Measurements from ENCODE around the gene DOCK2. TPM values are rescaled to one million over a fixed set of nuclear protein-coding genes. Genes with fewer than 3 reads are reported as not detected.

DOCK2 gene
- total and polyA plus RNA-seq, 9 of the 15 experiments (the other 6 are each of a cell fraction or from before 2014, with no cell fraction given) = 4.5 to 42.6 (median 20.5) TPM

DNA sequence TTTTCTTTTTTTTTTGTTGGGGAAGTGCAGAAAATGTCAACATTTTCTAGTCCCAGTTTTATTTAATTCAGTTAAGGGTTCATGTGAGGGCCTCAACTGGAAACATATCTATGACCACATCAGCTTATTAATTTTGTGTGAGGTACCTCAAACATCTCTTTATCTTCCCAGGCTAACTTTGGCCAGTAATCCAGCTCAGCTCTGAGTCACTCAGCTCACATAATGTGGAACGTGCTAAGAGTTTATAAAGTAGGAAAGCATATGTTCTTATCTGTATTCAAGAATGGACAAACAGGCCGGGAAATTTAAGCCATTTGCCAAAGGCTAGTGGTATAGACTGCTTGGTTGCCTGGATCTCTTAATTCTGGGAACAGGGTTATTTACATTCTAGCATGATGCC is 224.9 kb downstream of the DOCK2 start:
- intact Hi-C loops (cut with micrococcal nuclease) = no loop called here
- Histone ChIP-seq H3K79me2 (ENCODE audit: control insufficient read depth, insufficient read depth, low read length) (no peaks in the 10 kb centered on the region), H2AFZ (ENCODE audit: low read depth, low read length) (no peak overlapping the region), H3K36me3 (ENCODE audit: control insufficient read depth, insufficient read depth, low read length) (no peaks in the 10 kb centered on the region), H3K9me3 (replicated peaks; ENCODE audit: control insufficient read depth, insufficient read depth, low read depth, low read length) (no peaks in the 10 kb centered on the region), H3K9me1 (ENCODE audit: control insufficient read depth, insufficient read depth, low read length) (no peaks in the 10 kb centered on the region), H3K4me1 (replicated peaks in 1 of 2; ENCODE audit: control insufficient read depth in 2 of 2, insufficient read depth in 2 of 2, low read length in 2 of 2) (no peaks in the 10 kb centered on the region), H3K27me3 (ENCODE audit: control insufficient read depth in 2 of 2, insufficient read depth in 2 of 2, low read length in 2 of 2) (no peaks in the 10 kb centered on the region; a peak in 1 of 5 replicates), H3K4me3 (no peak overlapping the region), H3K27ac (ENCODE audit: extremely low read depth, low read depth, low read length) (no peak overlapping the region), H3K9ac (ENCODE audit: insufficient read depth in 1 of 2, low read depth in 2 of 2, low read length in 2 of 2) (no peak overlapping the region), H3K4me2 (ENCODE audit: insufficient read depth, low read length) (no peak overlapping the region), H4K20me1 (replicated peaks; ENCODE audit: control insufficient read depth, insufficient read depth, low read length) (no peaks in the 10 kb centered on the region)
- in situ Hi-C loops (cut with MboI) = no loop called here
- no TSS peak for BruUV-seq (replicated peaks)
- CTCF ChIA-PET (ENCODE audit: low intra/inter-chr PET ratio) = no interaction called here
- TF ChIP-seq KLF10 (CRISPR knock-in tag; IDR thresholded peaks at IDR 0.05) (no peak), FOSL1 (tag; conservative IDR thresholded peaks at IDR 0.05) (peak; percentile 78)
- WGBS (ENCODE audit: insufficient coverage, low coverage, missing lambda C conversion rate) = 8% methylated on average over 2 of the region's 2 CpGs
- no peak for FAIRE-seq
- POLR2A ChIA-PET = no interaction called here
- ATAC-seq = no peak
- DNase-seq (ENCODE audit: extremely low read depth in 1 of 4, low spot score in 3 of 4) = no peak

DNA sequence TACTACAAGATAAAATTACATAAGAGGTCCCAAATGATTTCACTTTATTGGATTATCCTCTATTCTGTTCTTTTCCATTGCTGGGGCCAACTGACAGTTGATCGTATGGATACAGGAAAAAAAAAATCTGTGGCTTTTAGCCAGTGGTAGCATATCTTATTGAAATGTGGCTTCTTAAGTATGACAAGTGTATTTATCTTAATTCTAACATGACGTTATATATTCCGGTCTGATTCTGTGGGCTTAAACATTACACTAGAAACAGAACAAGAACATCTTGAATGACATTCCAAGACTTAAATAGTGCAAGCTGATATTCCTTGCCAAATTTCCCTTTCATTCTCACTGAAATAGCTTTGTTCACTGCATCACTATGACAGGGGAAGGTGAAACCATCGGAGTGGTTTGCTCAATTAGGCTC is 225.3 kb downstream of the DOCK2 start:
- H3K9me3 ChIP-seq (replicated peaks; ENCODE audit: control insufficient read depth, insufficient read depth, low read depth, low read length) = no peaks in the 10 kb centered on the region
- POLR2A ChIA-PET = no interaction called here
- H3K27ac ChIP-seq (ENCODE audit: extremely low read depth, low read depth, low read length) = no peak overlapping the region
- CTCF ChIA-PET (ENCODE audit: low intra/inter-chr PET ratio) = no interaction called here
- H3K27me3 ChIP-seq (ENCODE audit: control insufficient read depth in 2 of 2, insufficient read depth in 2 of 2, low read length in 2 of 2) = no peaks in the 10 kb centered on the region; a peak in 1 of 5 replicates
- H3K79me2 ChIP-seq (ENCODE audit: control insufficient read depth, insufficient read depth, low read length) = no peaks in the 10 kb centered on the region
- no peak overlapping the region for H3K4me3 ChIP-seq
- FAIRE-seq = no peak
- DNase-seq (ENCODE audit: extremely low read depth in 1 of 4, low spot score in 3 of 4) = no peak
- no peak overlapping the region for H3K9ac ChIP-seq (ENCODE audit: insufficient read depth in 1 of 2, low read depth in 2 of 2, low read length in 2 of 2)
- H3K9me1 ChIP-seq (ENCODE audit: control insufficient read depth, insufficient read depth, low read length) = no peaks in the 10 kb centered on the region
- H2AFZ ChIP-seq (ENCODE audit: low read depth, low read length) = no peak overlapping the region
- no peaks in the 10 kb centered on the region for H3K36me3 ChIP-seq (ENCODE audit: control insufficient read depth, insufficient read depth, low read length)
- WGBS (ENCODE audit: insufficient coverage, low coverage, missing lambda C conversion rate) = 12% methylated on average over 4 of the region's 4 CpGs
- no peak overlapping the region for H3K4me2 ChIP-seq (ENCODE audit: insufficient read depth, low read length)
- H3K4me1 ChIP-seq (replicated peaks in 1 of 2; ENCODE audit: control insufficient read depth in 2 of 2, insufficient read depth in 2 of 2, low read length in 2 of 2) = no peaks in the 10 kb centered on the region
- ATAC-seq = no peak
- intact Hi-C loops (cut with micrococcal nuclease) (no loop called here), in situ Hi-C loops (cut with MboI) (no loop called here)
- no TSS peak for BruUV-seq (replicated peaks)
- no peaks in the 10 kb centered on the region for H4K20me1 ChIP-seq (replicated peaks; ENCODE audit: control insufficient read depth, insufficient read depth, low read length)
- TF ChIP-seq RFX5 (IDR thresholded peaks at IDR 0.05; ENCODE audit: low read depth, low read length) (no peak), CEBPG (CRISPR knock-in tag; IDR thresholded peaks at IDR 0.05) (no peak), CEBPG (tag; conservative IDR thresholded peaks at IDR 0.05 in 1 of 2, IDR thresholded peaks at IDR 0.05 in 1 of 2) (no peak)
- TF ChIP-seq, protein P1, sequence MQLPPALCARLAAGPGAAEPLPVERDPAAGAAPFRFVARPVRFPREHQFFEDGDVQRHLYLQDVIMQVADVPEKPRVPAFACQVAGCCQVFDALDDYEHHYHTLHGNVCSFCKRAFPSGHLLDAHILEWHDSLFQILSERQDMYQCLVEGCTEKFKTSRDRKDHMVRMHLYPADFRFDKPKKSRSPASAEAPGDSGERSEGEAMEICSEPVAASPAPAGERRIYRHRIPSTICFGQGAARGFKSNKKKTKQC (CRISPR knock-in tag; IDR thresholded peaks at IDR 0.05) = no peak
- TF ChIP-seq, protein P2, sequence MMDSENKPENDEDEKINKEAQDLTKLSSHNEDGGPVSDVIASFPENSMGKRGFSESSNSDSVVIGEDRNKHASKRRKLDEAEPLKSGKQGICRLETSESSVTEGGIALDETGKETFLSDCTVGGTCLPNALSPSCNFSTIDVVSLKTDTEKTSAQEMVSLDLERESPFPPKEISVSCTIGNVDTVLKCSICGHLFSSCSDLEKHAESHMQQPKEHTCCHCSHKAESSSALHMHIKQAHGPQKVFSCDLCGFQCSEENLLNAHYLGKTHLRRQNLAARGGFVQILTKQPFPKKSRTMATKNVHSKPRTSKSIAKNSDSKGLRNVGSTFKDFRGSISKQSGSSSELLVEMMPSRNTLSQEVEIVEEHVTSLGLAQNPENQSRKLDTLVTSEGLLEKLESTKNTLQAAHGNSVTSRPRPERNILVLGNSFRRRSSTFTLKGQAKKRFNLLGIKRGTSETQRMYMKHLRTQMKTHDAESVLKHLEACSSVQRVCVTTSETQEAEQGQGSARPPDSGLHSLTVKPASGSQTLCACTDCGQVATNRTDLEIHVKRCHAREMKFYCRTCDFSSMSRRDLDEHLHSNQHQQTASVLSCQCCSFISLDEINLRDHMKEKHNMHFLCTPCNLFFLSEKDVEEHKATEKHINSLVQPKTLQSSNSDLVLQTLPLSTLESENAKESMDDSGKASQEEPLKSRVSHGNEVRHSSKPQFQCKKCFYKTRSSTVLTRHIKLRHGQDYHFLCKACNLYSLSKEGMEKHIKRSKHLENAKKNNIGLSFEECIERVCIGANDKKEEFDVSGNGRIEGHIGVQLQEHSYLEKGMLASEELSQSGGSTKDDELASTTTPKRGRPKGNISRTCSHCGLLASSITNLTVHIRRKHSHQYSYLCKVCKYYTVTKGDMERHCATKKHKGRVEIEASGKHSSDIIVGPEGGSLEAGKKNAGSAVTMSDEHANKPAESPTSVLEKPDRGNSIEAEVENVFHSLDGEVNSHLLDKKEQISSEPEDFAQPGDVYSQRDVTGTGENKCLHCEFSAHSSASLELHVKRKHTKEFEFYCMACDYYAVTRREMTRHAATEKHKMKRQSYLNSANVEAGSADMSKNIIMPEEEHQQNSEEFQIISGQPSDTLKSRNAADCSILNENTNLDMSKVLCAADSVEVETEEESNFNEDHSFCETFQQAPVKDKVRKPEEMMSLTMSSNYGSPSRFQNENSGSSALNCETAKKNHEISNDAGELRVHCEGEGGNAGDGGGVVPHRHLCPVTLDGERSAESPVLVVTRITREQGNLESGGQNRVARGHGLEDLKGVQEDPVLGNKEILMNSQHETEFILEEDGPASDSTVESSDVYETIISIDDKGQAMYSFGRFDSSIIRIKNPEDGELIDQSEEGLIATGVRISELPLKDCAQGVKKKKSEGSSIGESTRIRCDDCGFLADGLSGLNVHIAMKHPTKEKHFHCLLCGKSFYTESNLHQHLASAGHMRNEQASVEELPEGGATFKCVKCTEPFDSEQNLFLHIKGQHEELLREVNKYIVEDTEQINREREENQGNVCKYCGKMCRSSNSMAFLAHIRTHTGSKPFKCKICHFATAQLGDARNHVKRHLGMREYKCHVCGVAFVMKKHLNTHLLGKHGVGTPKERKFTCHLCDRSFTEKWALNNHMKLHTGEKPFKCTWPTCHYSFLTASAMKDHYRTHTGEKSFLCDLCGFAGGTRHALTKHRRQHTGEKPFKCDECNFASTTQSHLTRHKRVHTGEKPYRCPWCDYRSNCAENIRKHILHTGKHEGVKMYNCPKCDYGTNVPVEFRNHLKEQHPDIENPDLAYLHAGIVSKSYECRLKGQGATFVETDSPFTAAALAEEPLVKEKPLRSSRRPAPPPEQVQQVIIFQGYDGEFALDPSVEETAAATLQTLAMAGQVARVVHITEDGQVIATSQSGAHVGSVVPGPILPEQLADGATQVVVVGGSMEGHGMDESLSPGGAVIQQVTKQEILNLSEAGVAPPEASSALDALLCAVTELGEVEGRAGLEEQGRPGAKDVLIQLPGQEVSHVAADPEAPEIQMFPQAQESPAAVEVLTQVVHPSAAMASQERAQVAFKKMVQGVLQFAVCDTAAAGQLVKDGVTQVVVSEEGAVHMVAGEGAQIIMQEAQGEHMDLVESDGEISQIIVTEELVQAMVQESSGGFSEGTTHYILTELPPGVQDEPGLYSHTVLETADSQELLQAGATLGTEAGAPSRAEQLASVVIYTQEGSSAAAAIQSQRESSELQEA (IDR thresholded peaks at IDR 0.05; ENCODE audit: low read depth) = no peak

Data from K562 (cell line).